Fibroblast of lung (primary cell): ENCODE measurements around the gene HAT1. TPM values are rescaled to one million over a fixed set of nuclear protein-coding genes. Genes with fewer than 3 reads are reported as not detected.

Experiments used
- DNase-seq, 2 donors: peaks; one replicate each; pipeline versions ENCODE4 v3.0.0 to v3.0.0-alpha.2; 2010; ENCODE audit warnings: low read depth in 2 of 2
- H2AFZ ChIP-seq: 2 replicates; pipeline ENCODE4 v1.5.1; 2012; ENCODE audit warnings: low read length, control low read depth, inconsistent platforms
- H3K27ac ChIP-seq: 2 replicates; pipeline ENCODE4 v1.5.1; 2011; ENCODE audit warnings: low read length, control low read depth; ENCODE audit not compliant: insufficient read depth
- H3K27me3 ChIP-seq: 2 replicates; pipeline ENCODE4 v1.5.1; 2011; ENCODE audit warnings: mild to moderate bottlenecking, low read length; ENCODE audit not compliant: control insufficient read depth, insufficient read depth
- H3K36me3 ChIP-seq: 2 replicates; pipeline ENCODE4 v1.5.1; 2011; ENCODE audit warnings: low read length; ENCODE audit not compliant: control insufficient read depth, insufficient read depth
- H3K4me1 ChIP-seq: 2 replicates; pipeline ENCODE4 v1.5.1; 2011; ENCODE audit warnings: low read length; ENCODE audit not compliant: control insufficient read depth, insufficient read depth; ENCODE audit errors: extremely low read depth
- H3K4me2 ChIP-seq: 2 replicates; pipeline ENCODE4 v1.5.1; 2011; ENCODE audit warnings: low read length, control low read depth; ENCODE audit not compliant: insufficient read depth; ENCODE audit errors: extremely low read depth
- H3K4me3 ChIP-seq, 4 experiments: fragments of 200-600 bp in 1 of 4; sonication (generic) in 1 of 4; replicated peaks in 1 of 4; 2 replicates each; pipeline ENCODE4 v1.5.1; 2011 to 2016; ENCODE audit warnings: low read length in 4 of 4, low read depth in 3 of 4, mild to moderate bottlenecking in 3 of 4, control low read depth in 2 of 4, inconsistent platforms in 1 of 4, mixed read lengths in 1 of 4; ENCODE audit not compliant: insufficient read depth in 1 of 4; ENCODE audit errors: control extremely low read depth in 1 of 4
- H3K79me2 ChIP-seq: 2 replicates; pipeline ENCODE4 v1.5.1; 2012; ENCODE audit warnings: mild to moderate bottlenecking, low read length, inconsistent platforms; ENCODE audit not compliant: control insufficient read depth, insufficient read depth
- H3K9ac ChIP-seq: 2 replicates; pipeline ENCODE4 v1.5.1; 2011; ENCODE audit warnings: mild to moderate bottlenecking, low read length, control low read depth; ENCODE audit not compliant: insufficient read depth
- H3K9me3 ChIP-seq: 2 replicates; pipeline ENCODE4 v1.5.1; 2012; ENCODE audit warnings: low read depth, low read length; ENCODE audit not compliant: control insufficient read depth, insufficient read depth
- H4K20me1 ChIP-seq: 2 replicates; pipeline ENCODE4 v1.5.1; 2011; ENCODE audit warnings: low read length; ENCODE audit not compliant: control insufficient read depth, insufficient read depth; ENCODE audit errors: extremely low read depth
- CTCF ChIP-seq, 2 donors: IDR thresholded peaks in 1 of 2; conservative IDR thresholded peaks in 1 of 2; 1 replicate in 1 of 2; 2 replicates in 1 of 2; pipeline ENCODE4 v1.5.1; 2011 to 2012; ENCODE audit warnings: low read length in 2 of 2, control low read depth in 1 of 2, inconsistent platforms in 1 of 2, low read depth in 1 of 2, mild to moderate bottlenecking in 1 of 2
- EZH2 ChIP-seq: IDR thresholded peaks from 2 replicates; pipeline ENCODE4 v1.5.1; 2012; ENCODE audit warnings: low read length, control low read depth, mild to moderate bottlenecking; ENCODE audit errors: missing control alignments
- polyA plus RNA-seq, 2 donors: library from polyadenylated mRNA; depleted of rRNA in 1 of 2; stranded (reverse) in 1 of 2; unstranded in 1 of 2; fragments of >200 nt; gene quantifications; 2 replicates each; pipeline ENCODE4 v1.2.1, GENCODE V29; 2011 to 2012; ENCODE audit warnings: missing spikeins in 1 of 2
- total RNA-seq: library from RNA; depleted of rRNA; stranded (reverse); fragments of >200 nt; gene quantifications from 2 replicates; pipeline ENCODE4 v1.2.1, GENCODE V29; 2014

Gene HAT1
- total and polyA plus RNA-seq, 2 donors (not counting 1 experiment from before 2014, with no cell fraction given) = 23.0 to 57.7 TPM

DNA sequence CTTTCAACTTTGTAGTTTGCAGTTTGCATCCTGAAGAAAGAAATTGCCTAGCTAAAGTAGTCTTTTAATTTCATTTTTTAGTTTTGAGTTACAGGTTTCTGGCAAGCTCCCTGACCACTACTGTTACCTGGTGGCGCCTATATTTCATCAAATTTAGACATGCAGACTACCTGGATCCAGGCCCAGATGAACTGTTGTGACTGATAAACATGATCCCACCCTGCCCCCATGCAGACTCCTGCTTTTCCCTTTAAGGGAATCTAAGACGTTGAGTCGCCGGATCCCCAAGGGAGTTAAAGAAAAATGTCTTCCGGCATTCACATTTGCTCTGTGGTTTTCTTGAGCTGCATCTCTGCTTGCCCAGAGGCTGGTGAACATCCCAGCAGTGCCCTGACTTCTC lies 99.7 kb downstream of the HAT1 start:
- Histone ChIP-seq H3K9ac (no peak overlapping the region), H2AFZ (peak overlapping the region; percentile 40), H3K4me3 (no peak overlapping the region), H3K4me2 (peak overlapping the region; percentile 32), H3K4me1 (peaks cover 6% of the 10 kb centered on the region), H3K9me3 (no peaks in the 10 kb centered on the region), H3K27ac (no peak overlapping the region), H3K36me3 (no peaks in the 10 kb centered on the region), H4K20me1 (no peaks in the 10 kb centered on the region), H3K79me2 (no peaks in the 10 kb centered on the region), H3K27me3 (no peaks in the 10 kb centered on the region)
- DNase-seq = peak; percentile 45 to 52
- TF ChIP-seq EZH2 (no peak), CTCF (conservative IDR thresholded peaks at IDR 0.05 in 1 of 2, IDR thresholded peaks at IDR 0.05 in 1 of 2; ENCODE audit: low read depth in 1 of 2, low read length in 2 of 2) (no peak)

DNA sequence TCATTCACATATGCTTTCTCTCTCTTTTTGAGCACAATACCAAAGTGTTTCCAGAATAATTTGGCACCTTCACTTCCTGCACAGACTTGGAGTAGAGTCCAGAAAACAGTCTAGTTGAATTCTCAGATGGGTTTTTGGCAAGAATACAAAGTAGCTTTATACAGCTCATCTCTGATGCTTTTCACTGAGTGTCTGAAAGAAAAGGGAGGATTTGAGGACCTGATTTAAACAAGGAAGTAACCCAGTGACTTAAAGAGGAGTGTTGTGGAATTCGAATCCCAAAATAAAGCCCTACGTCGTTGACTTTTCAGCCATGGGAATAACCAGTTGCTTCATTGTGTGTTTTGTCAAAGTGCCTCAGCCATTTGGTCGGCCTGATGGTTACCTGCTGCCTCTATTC lies 109.3 kb downstream of the HAT1 start:
- H4K20me1 ChIP-seq = no peaks in the 10 kb centered on the region
- no peaks in the 10 kb centered on the region for H3K9me3 ChIP-seq
- H3K4me3 ChIP-seq = no peak overlapping the region
- TF ChIP-seq EZH2 = no peak
- TF ChIP-seq CTCF (conservative IDR thresholded peaks at IDR 0.05 in 1 of 2, IDR thresholded peaks at IDR 0.05 in 1 of 2; ENCODE audit: low read depth in 1 of 2, low read length in 2 of 2) = no peak
- no peak overlapping the region for H3K27ac ChIP-seq
- H3K79me2 ChIP-seq = no peaks in the 10 kb centered on the region
- no peak overlapping the region for H2AFZ ChIP-seq
- H3K4me1 ChIP-seq = no peaks in the 10 kb centered on the region
- no peaks in the 10 kb centered on the region for H3K36me3 ChIP-seq
- no peaks in the 10 kb centered on the region for H3K27me3 ChIP-seq
- no peak overlapping the region for H3K4me2 ChIP-seq
- DNase-seq = no peak
- H3K9ac ChIP-seq = no peak overlapping the region

Other genes starting within 250 kb of the HAT1 start
- gene DYNC1I2, start 235.0 kb upstream of the HAT1 start, total RNA-seq = 86.0 and 109 TPM in 2 replicates
- gene DYNC1I2, start 235.0 kb upstream of the HAT1 start, polyA plus RNA-seq = 204 and 238 TPM in 2 replicates
- gene SLC25A12, start 28.2 kb upstream of the HAT1 start, total RNA-seq = 16.9 and 21.5 TPM in 2 replicates
- gene SLC25A12, start 28.2 kb upstream of the HAT1 start, polyA plus RNA-seq = 25.9 and 26.7 TPM in 2 replicates
- gene METAP1D, start 77.5 kb downstream of the HAT1 start, total RNA-seq = 6.8 and 10.0 TPM in 2 replicates
- 5.9 and 6.7 TPM in 2 replicates for gene METAP1D, start 77.5 kb downstream of the HAT1 start, polyA plus RNA-seq
- not detected in 2 replicates for gene DLX1, start 163.0 kb downstream of the HAT1 start, total RNA-seq
- gene DLX1, start 163.0 kb downstream of the HAT1 start, polyA plus RNA-seq = 0.09 and 0.43 TPM in 2 replicates
- gene DLX2, start 180.4 kb downstream of the HAT1 start, total RNA-seq = not detected in 2 replicates
- not detected in 2 replicates for gene DLX2, start 180.4 kb downstream of the HAT1 start, polyA plus RNA-seq